IMR-90 (cell line): ENCODE measurements around the gene MTMR2. TPM values are rescaled to one million over a fixed set of nuclear protein-coding genes. Genes with fewer than 3 reads are reported as not detected.

Experiments
- ATAC-seq: fragments of 200-7000 bp; cut with Tn5 transposase; 2 replicates; pipeline ENCODE4 v1.9.1; 2020; ENCODE audit warnings: low read depth, mild to moderate bottlenecking, moderate library complexity
- BruUV-seq: library from RNA; stranded (reverse); fragments of 400-500 nt; replicated peaks from 2 replicates; lab custom pipeline; 2021; lab: Mats Ljungman, UMichigan
- CTCF ChIA-PET: fragments of 300-600 bp; formaldehyde crosslinking; extraction: SDS; loops from one replicate; lab custom pipeline; 2021; ENCODE audit warnings: antibody characterized with exemption; lab: Yijun Ruan, JAX
- POLR2A ChIA-PET: fragments of 300-600 bp; sonication (Branson Sonifier 250); formaldehyde crosslinking; loops from one replicate; lab custom pipeline; 2022; ENCODE audit warnings: antibody characterized with exemption; ENCODE audit not compliant: unreplicated experiment; lab: Charles Lee
- DNase-seq: peaks from one replicate; pipeline ENCODE4 v3.0.0; 2013
- H2AFZ ChIP-seq: replicated peaks from 2 replicates; pipeline ENCODE3; 2013; ENCODE audit warnings: low read length, mild to moderate bottlenecking; ENCODE audit not compliant: poor library complexity
- H2AK5ac ChIP-seq: 2 replicates; pipeline ENCODE4 v1.6.1; 2013; ENCODE audit warnings: low read depth, low read length, inconsistent platforms
- H2AK9ac ChIP-seq: replicated peaks from 2 replicates; pipeline ENCODE3; 2013; ENCODE audit warnings: mild to moderate bottlenecking, low read depth, low read length, moderate library complexity; ENCODE audit not compliant: poor library complexity
- H2BK120ac ChIP-seq: 2 replicates; pipeline ENCODE4 v1.6.1; 2013; ENCODE audit warnings: low read depth, low read length, inconsistent platforms
- H2BK15ac ChIP-seq: 3 replicates; pipeline ENCODE4 v1.6.1; 2013; ENCODE audit warnings: low read depth, low read length, inconsistent platforms
- H2BK20ac ChIP-seq: 2 replicates; pipeline ENCODE4 v1.6.1; 2013; ENCODE audit warnings: low read depth, mild to moderate bottlenecking, inconsistent platforms, low read length, moderate library complexity
- H2BK5ac ChIP-seq: 2 replicates; pipeline ENCODE4 v1.6.1; 2013; ENCODE audit warnings: mild to moderate bottlenecking, low read depth, low read length, inconsistent platforms; ENCODE audit not compliant: poor library complexity, severe bottlenecking
- H3K14ac ChIP-seq: replicated peaks from 2 replicates; pipeline ENCODE4 v1.6.1; 2013; ENCODE audit warnings: low read depth, low read length, inconsistent platforms
- H3K18ac ChIP-seq: 2 replicates; pipeline ENCODE4 v1.6.1; 2013; ENCODE audit warnings: low read depth, low read length, control low read depth
- H3K23ac ChIP-seq: 2 replicates; pipeline ENCODE4 v1.6.1; 2013; ENCODE audit warnings: low read depth, low read length, inconsistent platforms
- H3K27ac ChIP-seq: 2 replicates; pipeline ENCODE4 v1.5.1; 2013; ENCODE audit warnings: mild to moderate bottlenecking, control low read depth, low read length; ENCODE audit not compliant: insufficient read depth
- H3K27me3 ChIP-seq: 2 replicates; pipeline ENCODE4 v1.6.1; 2013; ENCODE audit warnings: low read length; ENCODE audit not compliant: control insufficient read depth, insufficient read depth
- H3K36me3 ChIP-seq: 2 replicates; pipeline ENCODE4 v1.6.1; 2013; ENCODE audit warnings: low read length, mixed read lengths; ENCODE audit not compliant: control insufficient read depth, insufficient read depth
- H3K4ac ChIP-seq: 2 replicates; pipeline ENCODE4 v1.6.1; 2013; ENCODE audit warnings: low read depth, low read length, inconsistent platforms
- H3K4me1 ChIP-seq: 2 replicates; pipeline ENCODE4 v1.6.1; 2013; ENCODE audit warnings: low read length, mixed read lengths; ENCODE audit not compliant: control insufficient read depth, insufficient read depth
- H3K4me2 ChIP-seq: 2 replicates; pipeline ENCODE4 v1.6.1; 2013; ENCODE audit warnings: low read depth, mild to moderate bottlenecking, control low read depth, low read length, moderate library complexity
- H3K4me3 ChIP-seq: 2 replicates; pipeline ENCODE4 v1.5.1; 2013; ENCODE audit warnings: low read depth, mild to moderate bottlenecking, control low read depth, low read length, moderate library complexity; ENCODE audit not compliant: insufficient read depth
- H3K56ac ChIP-seq: 2 replicates; pipeline ENCODE4 v1.6.1; 2013; ENCODE audit warnings: low read length, inconsistent platforms; ENCODE audit not compliant: insufficient read depth; ENCODE audit errors: extremely low read depth
- H3K79me1 ChIP-seq, 2 experiments: 2 replicates each; pipeline ENCODE4 v1.6.1; 2013; ENCODE audit warnings: low read length in 2 of 2, inconsistent platforms in 1 of 2, low read depth in 1 of 2
- H3K9ac ChIP-seq: 2 replicates; pipeline ENCODE4 v1.6.1; 2013; ENCODE audit warnings: low read depth, low read length, control low read depth
- H3K9me1 ChIP-seq: 2 replicates; pipeline ENCODE4 v1.6.1; 2013; ENCODE audit warnings: low read length, inconsistent platforms; ENCODE audit not compliant: insufficient read depth
- H3K9me3 ChIP-seq: 2 replicates; pipeline ENCODE4 v1.6.1; 2013; ENCODE audit warnings: low read length; ENCODE audit not compliant: control insufficient read depth, insufficient read depth
- H4K20me1 ChIP-seq: 2 replicates; pipeline ENCODE4 v1.6.1; 2013; ENCODE audit warnings: low read length, inconsistent platforms; ENCODE audit not compliant: insufficient read depth
- H4K5ac ChIP-seq: 2 replicates; pipeline ENCODE4 v1.6.1; 2013; ENCODE audit warnings: mild to moderate bottlenecking, low read depth, low read length, control low read depth
- H4K8ac ChIP-seq, 2 experiments: 2 replicates each; pipeline ENCODE4 v1.6.1; 2013; ENCODE audit warnings: low read depth in 2 of 2, low read length in 2 of 2, control low read depth in 1 of 2, inconsistent platforms in 1 of 2
- H4K91ac ChIP-seq: 2 replicates; pipeline ENCODE4 v1.6.1; 2013; ENCODE audit warnings: low read depth, low read length, inconsistent platforms; ENCODE audit not compliant: insufficient read depth
- NFE2L2 ChIP-seq: fragments of 150-350 bp; IDR thresholded peaks from 2 replicates; pipeline ENCODE4 v1.6.1; 2016; ENCODE audit warnings: low read depth, mild to moderate bottlenecking, low read length
- POLR2A ChIP-seq: IDR thresholded peaks from 2 replicates; pipeline ENCODE4 v1.6.1; 2012; ENCODE audit warnings: mild to moderate bottlenecking, low read depth, low read length
- RAD21 ChIP-seq: IDR thresholded peaks from 2 replicates; pipeline ENCODE4 v1.6.1; 2012; ENCODE audit warnings: low read length, improper control_type of control experiment
- SMC3 ChIP-seq: fragments of 150-350 bp; IDR thresholded peaks from 2 replicates; pipeline ENCODE4 v1.6.1; 2016; ENCODE audit warnings: low read depth, mild to moderate bottlenecking, antibody characterized with exemption, low read length, moderate library complexity
- dilution Hi-C: fragments of 300-500 bp; cut with HindIII; formaldehyde crosslinking; loops from one replicate; pipeline ENCODE4 v1.14.3; 2018; ENCODE audit warnings: low sequenced_read_pairs; ENCODE audit not compliant: unreplicated experiment
- in situ Hi-C: fragments of 300-500 bp; cut with MboI; formaldehyde crosslinking; loops from 3 replicates; pipeline ENCODE4 v1.14.3; 2019; ENCODE audit warnings: low sequenced_read_pairs, inconsistent platforms, mixed read lengths
- intact Hi-C: fragments of 100-400 bp; cut with micrococcal nuclease; formaldehyde crosslinking; loops from 2 replicates; pipeline ENCODE4 v1.10.0; 2022
- polyA plus RNA-seq, 3 experiments: library from polyadenylated mRNA; depleted of rRNA; stranded (reverse); fragments of >200 nt; gene quantifications; 2 replicates each; pipeline ENCODE4 v1.2.3, GENCODE V29; 2012; ENCODE audit warnings: low replicate concordance in 1 of 3
- total RNA-seq: library from RNA; depleted of rRNA; stranded (reverse); fragments of >200 nt; gene quantifications from 2 replicates; pipeline ENCODE4 v1.2.3, GENCODE V29; 2012
- TF ChIP-seq, protein P1 (sequence below): fragments of 150-350 bp; IDR thresholded peaks from 2 replicates; pipeline ENCODE4 v1.6.1; 2017; ENCODE audit warnings: mild to moderate bottlenecking, antibody characterized with exemption, low read length, low read depth
- TF ChIP-seq, protein P2 (sequence below): conservative IDR thresholded peaks from 2 replicates; pipeline ENCODE4 v1.5.1; 2012; ENCODE audit warnings: mild to moderate bottlenecking, low read depth, low read length, improper control_type of control experiment

MTMR2 gene
- total and polyA plus RNA-seq, 2 of the 4 experiments (the other 2 are of a cell fraction) = 16.6 to 30.6 TPM

DNA sequence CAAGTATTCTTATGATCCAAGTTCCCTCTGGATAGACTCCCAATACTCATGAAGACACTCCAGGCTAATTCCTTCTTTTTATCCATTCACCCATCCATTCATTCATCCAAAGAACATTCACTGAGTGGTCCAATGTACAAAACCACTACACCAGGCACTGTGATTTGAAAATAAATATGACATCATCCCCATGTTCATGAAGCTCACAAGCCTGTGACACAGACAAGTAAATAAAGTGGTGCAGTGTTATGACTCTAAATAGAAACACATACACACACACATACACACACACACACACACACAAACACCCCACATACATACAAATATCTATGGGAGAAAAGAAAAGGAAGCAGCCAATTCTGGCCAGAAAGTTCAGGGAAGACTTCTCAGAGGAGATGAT lies 35.5 kb downstream of the MTMR2 start:
- Histone ChIP-seq H3K9me3 (no peaks in the 10 kb centered on the region), H3K18ac (no peak overlapping the region), H2BK20ac (no peak overlapping the region), H3K9me1 (peaks cover 11% of the 10 kb centered on the region), H2BK120ac (no peak overlapping the region), H4K20me1 (peaks cover 7% of the 10 kb centered on the region; the same call in 1 of the 2 replicates), H3K4me2 (no peak overlapping the region), H2AK5ac (no peak overlapping the region), H3K27me3 (no peaks in the 10 kb centered on the region), H3K9ac (no peak overlapping the region), H2BK5ac (no peak overlapping the region), H4K91ac (no peak overlapping the region), H3K56ac (no peak overlapping the region), H4K8ac (no peak overlapping the region), H4K5ac (no peak overlapping the region), H2AK9ac (no peak overlapping the region), H3K27ac (no peak overlapping the region), H3K36me3 (peaks cover 2% of the 10 kb centered on the region; the same call in 1 of the 2 replicates), H3K4me1 (peaks cover 3% of the 10 kb centered on the region), H2BK15ac (no peak overlapping the region), H3K79me1 (peaks cover 18 to 52% of the 10 kb centered on the region in 2 experiments), H2AFZ (no peak overlapping the region), H3K4ac (no peak overlapping the region), H3K4me3 (no peak overlapping the region), H3K14ac (no peak overlapping the region), H3K23ac (no peak overlapping the region)
- in situ Hi-C loops (no loop called here), intact Hi-C loops (no loop called here), dilution Hi-C loops (no loop called here)
- ATAC-seq = no peak
- TF ChIP-seq, protein P1, sequence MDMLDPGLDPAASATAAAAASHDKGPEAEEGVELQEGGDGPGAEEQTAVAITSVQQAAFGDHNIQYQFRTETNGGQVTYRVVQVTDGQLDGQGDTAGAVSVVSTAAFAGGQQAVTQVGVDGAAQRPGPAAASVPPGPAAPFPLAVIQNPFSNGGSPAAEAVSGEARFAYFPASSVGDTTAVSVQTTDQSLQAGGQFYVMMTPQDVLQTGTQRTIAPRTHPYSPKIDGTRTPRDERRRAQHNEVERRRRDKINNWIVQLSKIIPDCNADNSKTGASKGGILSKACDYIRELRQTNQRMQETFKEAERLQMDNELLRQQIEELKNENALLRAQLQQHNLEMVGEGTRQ = no peak
- TF ChIP-seq RAD21 (no peak), SMC3 (no peak), POLR2A (no peak), NFE2L2 (no peak)
- TF ChIP-seq, protein P2, sequence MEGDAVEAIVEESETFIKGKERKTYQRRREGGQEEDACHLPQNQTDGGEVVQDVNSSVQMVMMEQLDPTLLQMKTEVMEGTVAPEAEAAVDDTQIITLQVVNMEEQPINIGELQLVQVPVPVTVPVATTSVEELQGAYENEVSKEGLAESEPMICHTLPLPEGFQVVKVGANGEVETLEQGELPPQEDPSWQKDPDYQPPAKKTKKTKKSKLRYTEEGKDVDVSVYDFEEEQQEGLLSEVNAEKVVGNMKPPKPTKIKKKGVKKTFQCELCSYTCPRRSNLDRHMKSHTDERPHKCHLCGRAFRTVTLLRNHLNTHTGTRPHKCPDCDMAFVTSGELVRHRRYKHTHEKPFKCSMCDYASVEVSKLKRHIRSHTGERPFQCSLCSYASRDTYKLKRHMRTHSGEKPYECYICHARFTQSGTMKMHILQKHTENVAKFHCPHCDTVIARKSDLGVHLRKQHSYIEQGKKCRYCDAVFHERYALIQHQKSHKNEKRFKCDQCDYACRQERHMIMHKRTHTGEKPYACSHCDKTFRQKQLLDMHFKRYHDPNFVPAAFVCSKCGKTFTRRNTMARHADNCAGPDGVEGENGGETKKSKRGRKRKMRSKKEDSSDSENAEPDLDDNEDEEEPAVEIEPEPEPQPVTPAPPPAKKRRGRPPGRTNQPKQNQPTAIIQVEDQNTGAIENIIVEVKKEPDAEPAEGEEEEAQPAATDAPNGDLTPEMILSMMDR = no peak
- no TSS peak for BruUV-seq
- DNase-seq = peak; percentile 30
- POLR2A ChIA-PET = no interaction called here
- CTCF ChIA-PET = interaction anchor here (0.6 kb wide), 1 partner anchor 9 kb away, joined by 3 read pairs; no protein-coding TSS in a partner anchor
